T-helper 1 cell treated with Interleukin-12 subunit alpha and Interleukin-12 subunit beta and Interleukin-4 antibody, amounts not matched to agents 30 ng/mL and 1 ng/mL, for 36 hours (primary cell): ENCODE measurements around the gene FKBP5. TPM values are rescaled to one million over a fixed set of nuclear protein-coding genes. Genes with fewer than 3 reads are reported as not detected.

Source experiments
- intact Hi-C: fragments of 100-400 bp; cut with micrococcal nuclease; formaldehyde crosslinking; loops from one replicate; pipeline ENCODE4 v1.15.1; 2024
- total RNA-seq: library from RNA; stranded (reverse); gene quantifications from 2 replicates; pipeline ENCODE4 v1.2.3, GENCODE V29; 2022

Gene FKBP5
- total RNA-seq, 1 donor from 2014 or later = 64.4 TPM

- intact Hi-C loops = loop anchor here (1.0 to 5.0 kb wide), 4 partner anchors 11 to 87 kb away; no protein-coding TSS in a partner anchor
These were observed 19.8 kb downstream of the FKBP5 start for GRCh38 chr6:35668744-35669450.

- intact Hi-C loops = loop anchor here (5.0 kb wide), 1 partner anchor 86 kb away; no protein-coding TSS in a partner anchor
These were observed 20.6 kb downstream of the FKBP5 start for GRCh38 chr6:35668096-35668495.

GRCh38 chr6:35665573-35665972 is 23.1 kb downstream of the FKBP5 start:
- intact Hi-C loops = loop anchor here (2.0 to 5.0 kb wide), 3 partner anchors 65 to 83 kb away; partner anchors contain the start of gene ARMC12

DNA sequence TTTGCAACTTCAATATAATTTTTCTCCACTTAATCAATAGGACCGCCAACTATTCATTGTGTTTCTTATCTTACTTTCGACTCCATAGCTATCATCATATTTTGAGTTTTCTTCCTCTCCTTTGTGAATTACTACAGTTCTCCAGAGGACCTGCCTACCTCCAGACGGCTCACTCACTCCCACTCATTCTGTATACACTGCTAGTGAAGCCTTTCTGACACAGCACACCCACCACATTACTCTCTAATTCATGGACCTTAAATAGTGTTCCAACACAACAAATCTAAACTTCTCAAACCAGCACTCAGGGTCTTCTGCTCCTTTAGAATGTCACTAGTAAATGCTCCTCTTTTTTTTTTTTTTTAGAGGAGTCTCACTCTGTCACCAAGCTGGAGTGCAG is 23.8 kb downstream of the FKBP5 start:
- intact Hi-C loops = loop anchor here (2.0 to 5.0 kb wide), 3 partner anchors 64 to 83 kb away; partner anchors contain the start of gene ARMC12

DNA sequence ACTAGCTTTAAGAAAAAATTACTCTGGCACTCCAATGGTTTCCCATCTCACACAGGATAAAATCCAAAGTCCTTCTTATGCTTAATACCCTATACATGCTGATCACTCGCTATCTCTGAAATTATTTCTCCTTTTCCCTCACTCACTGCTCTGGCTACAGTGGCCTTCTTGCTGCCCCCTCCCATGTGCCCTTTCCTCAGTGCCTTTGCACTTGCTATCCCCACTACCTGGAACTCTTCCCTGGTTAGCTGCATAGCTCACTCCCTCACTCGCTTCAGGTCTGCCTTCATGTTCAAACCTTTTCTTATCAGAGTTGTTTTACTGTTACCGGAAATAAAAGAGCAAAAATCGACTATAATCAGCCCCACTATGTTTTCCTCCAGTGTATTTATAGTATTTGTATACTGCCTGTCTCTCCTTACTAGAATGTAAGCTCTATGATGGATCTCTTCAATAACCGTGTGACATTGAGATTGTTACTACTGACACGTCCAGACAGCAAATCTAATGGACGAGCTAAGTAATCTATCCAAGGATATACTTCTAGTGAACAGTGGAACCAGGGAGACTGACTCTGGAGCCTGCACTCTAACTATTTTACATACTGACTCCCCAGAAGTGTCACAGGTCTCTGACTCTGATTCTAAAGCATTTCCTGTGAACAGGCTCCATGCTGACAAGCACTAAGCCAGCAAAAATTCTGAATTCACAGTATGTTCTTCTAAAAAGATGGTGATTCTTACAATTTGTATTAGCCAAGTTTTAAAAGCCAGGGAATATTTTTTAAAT is 25.1 kb downstream of the FKBP5 start:
- intact Hi-C loops = loop anchor here (2.0 kb wide), 2 partner anchors 63 to 73 kb away; partner anchors contain the start of gene ARMC12

DNA sequence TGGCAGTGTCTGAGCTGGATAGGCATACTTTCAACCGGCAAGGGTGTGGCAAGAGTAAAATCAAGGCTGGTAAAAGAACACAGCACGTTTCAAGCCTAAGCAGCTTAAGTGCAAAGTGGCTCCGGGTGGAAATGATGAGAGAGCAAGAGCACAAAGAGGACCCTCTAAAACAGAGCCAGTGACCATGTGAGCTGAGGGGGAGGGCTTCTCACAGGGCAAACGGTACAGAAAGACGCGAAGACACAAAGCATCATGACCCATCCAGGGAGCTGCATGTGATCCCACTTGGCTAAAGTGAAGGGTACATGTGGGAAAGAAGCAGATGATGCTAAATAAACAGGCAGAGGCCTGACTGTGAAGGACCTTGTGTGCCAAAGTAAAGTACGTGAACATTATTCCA is 25.7 kb downstream of the FKBP5 start:
- intact Hi-C loops = no loop called here

GRCh38 chr6:35654883-35655282 is 33.8 kb downstream of the FKBP5 start:
- intact Hi-C loops = no loop called here

DNA sequence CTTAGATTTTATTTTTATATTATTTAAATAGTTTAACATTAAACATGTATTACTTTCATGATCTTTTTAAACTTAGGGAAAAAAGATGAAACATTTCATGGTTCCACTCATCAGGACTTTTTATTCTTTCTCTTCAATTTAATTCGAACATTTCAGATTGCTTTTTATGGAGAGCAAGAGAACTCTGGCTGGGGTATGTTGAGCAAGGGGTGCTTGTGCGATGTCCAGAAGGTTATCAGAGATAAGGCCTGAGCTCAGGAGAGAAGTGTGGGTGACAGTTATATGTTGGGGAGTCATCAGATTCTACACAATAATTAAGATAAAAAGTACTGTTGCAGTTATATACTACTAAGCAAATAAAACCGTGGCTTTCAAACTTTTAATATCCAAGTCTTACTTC is 37.5 kb downstream of the FKBP5 start:
- intact Hi-C loops = no loop called here

DNA sequence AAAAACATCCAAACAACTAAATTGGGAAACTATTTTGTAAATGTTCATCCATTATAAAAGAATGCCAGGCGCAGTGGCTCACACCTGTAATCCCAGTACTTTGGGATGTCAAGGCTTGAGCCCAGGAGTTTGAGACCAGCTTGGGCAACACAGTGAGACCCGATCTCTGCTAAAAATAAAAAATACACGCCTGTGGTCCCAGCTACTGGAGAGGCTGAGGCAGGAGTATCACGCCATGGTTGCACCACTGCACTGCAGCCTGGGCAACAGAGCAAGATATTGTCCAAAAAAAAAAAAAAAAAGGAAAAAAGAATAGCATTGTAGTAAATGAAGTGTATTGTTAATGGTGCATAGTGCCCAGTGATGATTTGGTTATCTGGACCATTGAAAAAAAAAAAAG is 38.7 kb downstream of the FKBP5 start:
- intact Hi-C loops = no loop called here

GRCh38 chr6:35648203-35648602 is 40.5 kb downstream of the FKBP5 start:
- intact Hi-C loops = no loop called here

GRCh38 chr6:35647400-35647799 is 41.3 kb downstream of the FKBP5 start:
- intact Hi-C loops = no loop called here

DNA sequence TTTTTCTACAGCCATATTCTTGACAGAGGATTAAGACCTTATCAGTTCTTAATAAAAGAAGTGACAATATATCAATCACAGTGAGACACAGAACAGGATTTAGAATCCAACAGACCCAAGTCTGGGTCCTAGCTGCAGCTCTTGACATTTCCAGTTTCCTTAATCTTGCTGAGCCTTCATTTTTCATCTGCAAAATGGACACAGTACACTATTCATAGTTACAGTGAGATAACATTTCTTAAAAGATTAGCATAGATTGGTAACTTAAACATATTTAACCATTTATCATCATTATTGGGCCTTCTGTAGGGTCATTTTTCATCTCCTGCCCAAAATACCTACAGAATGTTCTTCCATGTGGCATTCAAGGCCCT is 45.6 kb downstream of the FKBP5 start:
- intact Hi-C loops = no loop called here

DNA sequence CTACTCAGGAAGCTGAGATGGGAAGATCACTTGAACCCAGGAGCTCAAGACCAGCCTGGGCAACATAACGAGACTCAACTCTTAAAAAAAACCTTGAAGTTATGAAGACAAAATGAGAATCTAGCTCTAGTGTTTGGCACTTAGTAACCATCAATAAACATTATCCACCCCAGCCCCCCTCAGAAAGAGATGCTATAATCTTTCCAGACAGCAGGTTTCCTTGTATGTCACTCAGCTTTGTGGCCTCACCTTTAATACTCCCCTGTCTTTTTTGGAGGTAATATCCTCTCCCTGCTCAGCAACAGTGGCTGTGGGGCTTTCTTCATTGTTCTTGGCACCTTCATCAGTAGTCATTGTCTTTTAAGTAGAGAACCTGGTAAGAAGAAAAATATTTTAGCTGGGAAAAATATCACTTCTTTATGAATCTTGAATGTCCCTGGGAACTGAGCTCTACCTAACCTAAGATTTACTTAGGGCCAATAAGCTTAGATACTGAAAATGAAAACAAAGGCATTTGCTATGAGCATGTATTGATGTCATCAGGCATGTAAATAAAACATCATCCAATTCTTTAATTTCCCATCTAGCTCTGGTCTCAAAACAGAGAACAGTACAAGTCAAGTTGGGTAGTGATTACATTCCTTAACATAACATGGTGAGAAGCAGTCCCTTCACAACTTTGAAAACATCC is 46.1 kb downstream of the FKBP5 start:
- intact Hi-C loops = no loop called here

DNA sequence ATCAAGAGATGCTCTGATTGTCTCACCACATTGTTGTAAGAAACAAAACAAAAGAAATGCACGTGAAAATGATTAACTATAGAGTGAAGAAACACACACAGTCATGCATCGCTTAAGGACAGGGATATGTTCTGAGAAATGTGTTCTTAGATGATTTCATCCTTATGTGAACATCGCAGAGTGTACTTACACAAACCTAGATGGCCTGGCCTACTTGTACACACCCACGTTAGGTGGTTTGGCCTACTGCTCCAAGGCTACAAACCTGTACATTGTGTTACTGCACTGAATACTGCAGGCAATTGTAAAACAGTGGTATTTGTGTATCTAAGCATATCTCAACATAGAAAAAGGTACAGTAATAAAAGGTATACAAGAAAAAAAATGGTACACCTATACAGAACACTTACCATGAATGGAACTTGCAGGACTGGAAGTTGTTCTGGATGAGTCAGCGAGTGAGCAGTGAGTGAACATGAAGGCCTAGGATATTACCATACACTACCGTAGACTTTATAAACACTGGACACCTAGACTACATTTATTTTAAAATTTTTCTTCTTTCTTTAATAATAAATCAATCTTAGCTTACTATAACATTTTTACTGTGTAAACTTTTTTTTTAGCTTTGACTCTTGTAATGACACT is 48.6 kb downstream of the FKBP5 start:
- intact Hi-C loops = no loop called here

DNA sequence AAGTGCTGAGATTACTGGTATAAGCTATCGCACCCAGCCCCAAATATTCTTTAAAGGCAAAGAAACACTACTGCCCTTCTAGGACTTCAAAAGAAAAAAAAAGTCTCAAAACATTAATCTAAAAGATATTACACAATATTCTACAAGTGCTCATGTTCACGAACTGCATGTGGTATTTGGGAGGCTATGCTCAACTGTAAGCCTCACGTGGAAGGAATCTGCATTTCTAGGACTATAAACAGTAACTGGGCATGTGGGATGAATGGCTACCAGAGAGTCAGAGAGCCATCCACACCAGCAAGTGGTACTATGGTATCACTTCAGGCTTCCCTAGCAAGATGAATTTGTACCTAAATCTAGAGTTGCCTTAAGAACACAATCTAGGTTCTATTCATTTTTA is 50.0 kb downstream of the FKBP5 start:
- intact Hi-C loops = no loop called here

DNA sequence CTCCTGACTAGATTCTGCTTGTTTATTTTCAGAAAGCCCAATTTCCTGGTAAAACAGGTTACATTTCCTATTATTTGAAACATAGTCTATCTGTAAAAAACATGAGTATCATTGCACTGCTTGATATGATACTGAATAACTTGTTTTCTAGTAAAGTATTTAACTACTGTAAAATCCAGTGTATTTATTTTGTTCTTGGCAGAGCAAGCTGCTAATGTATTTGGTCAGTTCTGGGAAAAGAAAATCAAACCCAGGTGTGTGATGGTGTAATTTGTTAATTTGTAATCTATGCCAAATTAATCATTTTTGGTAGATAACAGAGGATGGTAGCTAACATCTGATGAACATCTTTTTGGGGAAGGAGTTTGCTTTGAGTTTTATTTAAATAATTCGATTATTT is 50.8 kb downstream of the FKBP5 start:
- intact Hi-C loops = no loop called here

GRCh38 chr6:35635601-35636597 is 52.8 kb downstream of the FKBP5 start:
- intact Hi-C loops = no loop called here

DNA sequence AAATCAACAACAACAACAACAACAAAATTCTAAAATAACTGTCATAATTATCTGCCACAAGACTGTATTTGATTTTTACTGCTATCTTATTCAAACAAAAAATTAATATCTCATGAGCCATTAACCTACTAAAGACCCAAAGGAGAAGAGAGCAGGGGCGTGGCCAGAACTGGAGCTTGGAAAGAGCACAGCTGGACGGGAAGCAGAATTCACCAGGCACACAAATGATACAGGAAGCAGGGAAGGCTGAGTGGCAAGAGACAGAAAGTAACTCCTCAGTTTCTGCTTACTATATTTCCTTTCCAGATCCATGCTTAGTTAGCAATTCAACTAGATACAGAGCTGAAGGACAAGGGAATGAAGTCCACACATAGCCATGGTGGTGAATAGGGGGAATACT is 54.4 kb downstream of the FKBP5 start:
- intact Hi-C loops = no loop called here

DNA sequence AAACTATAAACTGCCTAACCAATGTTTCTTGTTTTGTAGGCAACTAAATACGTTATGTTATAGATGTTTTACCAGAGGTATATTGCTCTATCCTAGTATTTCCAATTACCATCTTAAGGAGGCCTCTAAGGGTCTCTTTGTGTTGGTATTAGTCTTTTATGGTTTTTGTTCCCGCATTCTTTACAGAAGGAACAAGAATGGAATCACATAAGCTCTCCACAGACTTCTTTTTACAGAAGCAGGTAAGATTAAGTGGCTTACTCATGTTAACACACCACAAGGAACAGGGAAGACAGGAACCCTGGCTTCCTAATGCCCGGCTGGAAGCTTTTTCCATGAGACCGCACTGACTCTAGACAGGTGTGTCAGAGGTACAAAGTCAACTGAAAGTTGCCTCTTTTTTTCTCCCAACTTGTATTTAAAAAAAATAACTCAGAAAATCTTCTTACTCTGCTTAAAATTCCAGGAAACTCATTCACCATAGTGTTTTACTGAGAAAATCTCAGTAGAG is 55.1 kb downstream of the FKBP5 start:
- intact Hi-C loops = no loop called here

GRCh38 chr6:35629876-35630378 is 58.8 kb downstream of the FKBP5 start:
- intact Hi-C loops = loop anchor here (10.0 kb wide), 1 partner anchor 105 kb away; no protein-coding TSS in a partner anchor
